Measurements from ENCODE around the gene FHOD3.

The FHOD3 gene

DNA sequence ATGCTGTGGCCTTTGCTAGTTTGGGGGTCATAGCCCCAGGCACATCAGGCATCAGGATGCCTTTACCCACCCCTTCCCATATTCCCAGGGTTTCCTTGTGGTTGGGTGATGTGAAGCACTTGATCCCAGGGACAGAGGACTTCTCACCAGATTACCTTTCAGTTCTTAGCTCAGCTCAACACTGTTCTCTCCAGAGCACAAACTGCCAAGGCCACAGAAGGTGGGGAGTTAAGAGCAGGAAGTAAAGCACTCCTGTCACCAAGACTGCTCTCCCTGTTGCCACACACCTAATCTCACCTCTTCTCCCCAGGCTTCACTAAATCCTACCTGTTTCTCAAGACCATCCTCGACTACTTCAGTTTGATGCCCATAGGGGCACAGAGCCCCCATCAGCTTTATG, 25.9 kb downstream of the FHOD3 start:
- DNase-seq, result no peak

- DNase-seq, result no peak
Observed at GRCh38 chr18:36325846-36326245, 28.3 kb downstream of the FHOD3 start.

GRCh38 chr18:36326771-36327170, 29.3 kb downstream of the FHOD3 start:
- DNase-seq, result no peak

DNA sequence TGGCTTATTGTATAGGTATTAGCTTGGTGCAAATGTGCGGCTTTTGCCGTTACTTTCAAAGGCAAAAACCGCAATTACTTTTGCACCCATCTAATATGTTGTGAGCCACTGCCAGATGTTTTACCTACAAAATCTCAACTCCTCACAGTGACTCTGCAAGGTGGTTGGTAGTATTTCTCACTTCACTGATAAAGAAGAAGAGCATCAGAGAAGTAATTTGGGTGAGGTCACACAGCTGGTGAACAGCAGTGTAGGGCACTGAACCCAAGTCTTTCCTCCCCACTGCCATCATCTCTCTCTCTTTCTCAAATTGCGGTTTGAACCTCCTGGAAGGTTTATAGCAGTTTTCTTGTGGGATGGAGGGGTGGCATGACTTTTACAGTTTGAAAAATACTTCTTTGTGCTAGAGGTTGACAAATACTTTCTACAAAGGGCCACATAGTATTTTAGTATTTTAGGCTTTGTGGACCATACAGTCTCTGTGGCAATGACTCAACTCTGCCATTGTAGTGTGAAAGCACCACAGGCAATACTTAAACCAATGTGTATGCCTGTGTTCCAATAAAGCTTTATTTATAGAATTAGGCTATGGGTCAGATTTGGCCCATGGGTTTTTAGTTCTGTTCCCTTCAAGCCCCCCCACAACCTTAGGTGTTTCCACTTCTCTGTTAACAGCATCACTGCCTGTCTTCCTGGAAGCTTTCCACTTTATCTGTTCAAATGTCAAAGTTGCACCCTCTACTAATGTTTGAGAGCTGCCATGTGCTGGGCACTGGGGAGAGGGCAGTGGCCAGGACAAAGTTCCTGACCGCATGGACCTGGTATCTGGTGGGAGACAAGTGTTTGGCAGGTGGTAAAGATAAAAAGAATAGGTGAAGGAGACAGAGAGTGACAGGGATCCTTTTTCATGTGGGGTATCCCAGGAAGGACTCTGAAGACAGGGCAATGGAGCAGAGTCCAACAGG, 30.1 kb downstream of the FHOD3 start:
- DNase-seq, result no peak

DNA sequence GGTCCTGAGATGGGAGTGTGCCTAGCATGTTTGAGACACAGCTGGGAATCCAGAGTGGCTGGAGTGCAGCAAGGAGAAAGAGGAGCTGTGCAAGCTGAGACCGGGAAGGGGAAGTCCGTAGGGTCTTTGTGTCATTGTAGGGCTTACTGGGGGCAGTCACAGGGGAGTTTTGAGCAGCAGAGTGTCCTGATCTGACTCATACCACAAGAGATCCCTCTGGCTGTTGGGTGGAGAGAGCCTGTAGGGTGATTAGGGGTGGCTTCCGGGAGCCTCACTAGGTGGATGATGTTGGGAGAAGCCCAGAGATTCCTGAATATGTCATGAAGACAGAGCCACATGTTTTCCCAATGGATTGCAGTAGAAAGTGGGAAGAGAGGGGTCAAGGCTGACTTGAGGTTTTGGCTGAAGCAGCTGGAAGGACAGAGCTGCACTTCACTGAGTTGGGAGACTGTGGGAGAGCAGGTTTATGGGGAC, 30.9 kb downstream of the FHOD3 start:
- no peak for DNase-seq

GRCh38 chr18:36328916-36329315, 31.4 kb downstream of the FHOD3 start:
- no peak for DNase-seq

DNA sequence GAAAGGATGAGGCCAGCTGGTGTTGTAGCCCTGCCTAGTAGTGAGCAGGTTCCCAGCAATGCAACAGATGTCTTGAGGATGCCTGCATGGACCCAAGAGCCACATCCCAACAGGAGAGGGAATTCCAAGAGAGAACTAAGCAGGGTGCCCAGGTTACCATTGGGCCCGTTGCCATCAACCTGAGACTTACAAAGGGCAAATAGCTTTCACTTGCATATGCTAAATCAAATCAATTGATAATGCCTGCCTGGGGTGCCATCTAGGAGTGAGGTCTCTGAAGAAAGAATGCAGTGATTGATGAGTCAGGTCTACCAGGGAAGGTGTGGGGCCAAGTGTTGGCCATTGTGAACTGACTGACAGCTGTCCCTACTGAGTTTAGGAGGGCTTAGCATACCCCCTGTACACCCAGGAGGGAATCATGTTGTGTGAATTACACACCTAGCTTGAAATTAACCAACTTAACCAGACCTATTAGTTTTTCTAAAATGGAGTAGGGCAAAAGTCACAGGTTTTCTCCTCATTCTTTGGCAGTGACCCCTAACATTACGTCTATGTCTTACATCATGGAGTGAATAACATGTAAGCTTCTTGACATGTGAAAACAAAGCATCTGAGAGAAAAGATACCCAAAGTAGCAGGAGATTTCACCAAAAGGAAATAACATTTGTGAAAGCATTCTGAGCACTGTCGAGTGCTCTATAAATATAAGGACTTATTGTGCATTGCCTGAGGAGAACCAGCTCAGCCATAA, 32.3 kb downstream of the FHOD3 start:
- DNase-seq, result no peak

DNA sequence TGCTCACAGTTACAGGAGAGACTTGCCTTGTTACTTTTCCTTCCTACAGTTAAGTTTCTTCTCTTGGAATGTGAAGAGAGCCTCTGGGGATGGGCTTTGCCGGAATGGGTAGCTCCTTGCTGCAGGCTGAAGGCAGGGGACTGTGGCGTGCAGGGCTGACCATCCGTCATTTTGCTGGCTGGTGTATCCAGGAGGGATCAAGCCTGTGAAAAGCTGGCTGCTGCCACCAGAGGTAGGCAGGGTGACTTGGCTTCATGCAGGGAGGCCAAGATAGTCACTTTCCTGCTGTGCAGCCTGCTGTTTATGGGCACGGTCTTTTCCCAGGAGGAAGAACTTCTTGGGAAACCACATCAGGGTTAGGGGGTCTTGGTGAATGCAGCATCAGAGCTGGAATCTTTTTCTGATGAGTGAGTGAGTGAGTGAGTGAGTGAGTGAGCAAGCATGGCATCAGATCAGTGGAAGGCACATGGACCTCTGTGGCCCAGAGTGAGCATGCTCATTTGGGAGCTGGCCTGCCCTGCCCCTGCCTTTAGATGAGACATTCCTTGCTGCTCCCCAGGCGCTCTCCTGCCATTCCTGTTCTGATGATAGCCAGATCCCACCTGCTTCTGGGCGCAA, 33.0 kb downstream of the FHOD3 start:
- DNase-seq, result no peak

GRCh38 chr18:36331521-36331971, 34.0 kb downstream of the FHOD3 start:
- no peak for DNase-seq

DNA sequence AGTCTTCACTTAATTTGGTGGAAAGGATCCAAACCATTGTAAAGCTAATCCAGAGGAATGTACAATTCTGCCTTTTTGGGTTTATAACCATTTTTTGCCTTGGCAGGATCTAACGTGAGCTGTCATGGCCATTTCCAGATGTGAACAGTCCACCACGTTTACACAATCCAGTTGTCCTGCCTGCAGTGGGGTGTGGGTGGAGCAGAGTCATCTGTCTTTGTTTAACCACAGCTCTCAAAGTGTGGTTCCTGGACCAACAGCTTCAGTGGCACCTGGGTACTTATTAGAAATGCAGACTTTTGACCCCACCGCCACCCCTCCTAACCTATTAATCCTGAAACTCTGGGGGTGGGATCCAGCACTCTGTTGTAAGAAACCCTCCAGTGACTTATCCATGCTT, 35.9 kb downstream of the FHOD3 start:
- DNase-seq, result no peak

DNA sequence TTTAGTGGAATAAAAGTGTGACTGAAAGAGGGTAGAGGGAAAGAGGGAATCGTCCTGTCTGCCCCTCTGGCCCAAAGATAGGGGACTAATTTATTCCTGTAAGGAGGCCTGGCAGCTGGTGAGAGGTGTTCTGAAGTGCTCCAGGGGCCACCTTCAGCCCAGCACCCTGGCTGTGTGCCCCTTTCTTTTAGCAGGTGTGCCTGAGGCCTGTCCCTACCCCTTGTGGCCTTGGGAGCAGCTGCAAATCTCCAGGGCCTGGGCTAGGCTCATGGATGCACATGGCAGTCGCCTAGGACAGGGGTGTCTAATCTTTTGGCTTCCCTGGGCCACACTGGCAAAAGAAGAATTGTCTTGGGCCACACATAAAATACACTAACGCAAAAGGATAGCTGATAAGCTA, 37.3 kb downstream of the FHOD3 start:
- DNase-seq, result no peak

DNA sequence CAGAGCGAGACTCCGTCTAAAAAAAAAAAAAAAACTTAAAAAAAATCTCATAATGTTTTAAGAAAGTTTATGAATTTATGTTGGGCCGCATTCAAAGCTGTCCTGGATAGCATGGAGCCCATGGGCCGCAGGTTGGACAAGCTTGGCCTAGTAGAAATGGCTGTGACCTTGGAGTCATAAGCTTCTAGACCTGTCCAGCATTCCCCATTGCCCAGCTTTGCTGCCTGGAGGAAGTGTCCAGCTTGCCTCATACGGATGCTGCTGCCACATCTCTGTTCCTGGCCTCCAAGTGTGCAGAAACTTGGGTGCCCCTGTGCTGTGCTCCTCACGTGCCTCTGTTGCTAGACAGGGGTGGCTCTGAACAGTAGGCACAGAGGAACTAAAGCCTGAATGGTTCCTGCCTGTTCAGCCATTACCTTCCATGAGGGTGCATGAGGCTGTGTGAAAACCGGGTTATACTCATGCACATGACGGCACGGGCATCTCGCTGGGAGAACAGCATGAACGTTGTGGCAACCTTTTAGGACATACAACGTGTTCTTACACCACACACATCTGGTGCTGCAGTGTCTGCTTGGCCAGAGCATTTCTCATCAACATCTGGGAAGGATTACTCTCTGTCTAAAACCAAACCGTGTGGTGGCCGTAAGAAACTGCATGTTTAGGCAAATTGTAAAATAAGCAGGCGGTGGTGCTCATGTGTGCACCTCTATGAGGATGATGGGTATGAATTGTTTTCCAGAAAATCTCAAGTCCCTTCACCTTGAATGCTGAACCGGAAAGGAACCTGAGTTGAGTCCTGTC, 38.2 kb downstream of the FHOD3 start:
- no peak for DNase-seq

- DNase-seq, result no peak
Observed at GRCh38 chr18:36337679-36338402, 40.3 kb downstream of the FHOD3 start.

DNA sequence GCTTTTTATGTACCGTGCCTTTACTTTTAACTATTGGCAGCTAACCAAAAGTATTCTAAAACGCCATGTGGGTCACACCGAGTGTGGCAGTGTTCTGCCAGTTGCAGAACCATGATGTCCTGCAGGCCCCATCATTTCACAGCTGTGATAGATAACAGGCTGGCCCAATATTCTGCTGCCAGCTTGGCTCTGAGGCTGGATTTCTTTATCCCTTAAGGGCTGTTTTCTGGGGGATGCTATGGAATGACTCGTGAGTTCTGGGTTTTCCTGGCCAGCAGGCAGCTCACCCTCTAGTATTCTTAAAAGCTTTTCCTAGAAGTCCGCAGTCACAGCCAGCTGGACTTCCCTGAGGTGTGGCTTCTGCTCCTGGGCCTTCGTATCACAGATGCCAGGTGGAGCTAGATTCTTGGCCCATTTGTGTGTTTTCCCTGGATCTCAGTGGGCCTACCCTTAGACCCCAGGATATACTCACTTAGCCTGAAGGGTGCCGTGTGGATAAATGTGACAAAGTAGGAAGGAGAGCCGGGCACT, 41.0 kb downstream of the FHOD3 start:
- DNase-seq, result no peak

GRCh38 chr18:36340246-36340645, 42.7 kb downstream of the FHOD3 start:
- DNase-seq, result no peak

GRCh38 chr18:36341944-36342343, 44.4 kb downstream of the FHOD3 start:
- DNase-seq, result no peak

DNA sequence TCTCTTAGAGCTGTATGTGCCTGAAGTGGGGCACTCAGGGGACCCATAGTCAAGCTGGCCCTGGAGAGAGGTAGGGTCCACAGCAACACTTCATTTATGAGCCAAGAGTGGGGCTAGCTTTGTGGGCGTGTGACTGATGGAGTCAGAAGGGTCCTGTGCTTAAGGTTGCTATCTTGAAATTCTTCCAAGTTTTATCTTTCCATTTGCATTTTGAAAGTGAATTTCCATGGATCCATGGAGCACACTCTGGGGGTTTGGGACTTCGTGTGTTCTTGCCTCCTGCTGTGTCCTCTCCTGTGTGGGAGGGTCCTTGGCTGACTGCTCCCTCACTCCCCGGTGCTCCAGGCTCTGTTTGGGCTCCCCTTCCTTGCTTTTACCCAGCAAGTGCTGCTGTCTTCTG, 50.8 kb downstream of the FHOD3 start:
- no peak for DNase-seq

DNA sequence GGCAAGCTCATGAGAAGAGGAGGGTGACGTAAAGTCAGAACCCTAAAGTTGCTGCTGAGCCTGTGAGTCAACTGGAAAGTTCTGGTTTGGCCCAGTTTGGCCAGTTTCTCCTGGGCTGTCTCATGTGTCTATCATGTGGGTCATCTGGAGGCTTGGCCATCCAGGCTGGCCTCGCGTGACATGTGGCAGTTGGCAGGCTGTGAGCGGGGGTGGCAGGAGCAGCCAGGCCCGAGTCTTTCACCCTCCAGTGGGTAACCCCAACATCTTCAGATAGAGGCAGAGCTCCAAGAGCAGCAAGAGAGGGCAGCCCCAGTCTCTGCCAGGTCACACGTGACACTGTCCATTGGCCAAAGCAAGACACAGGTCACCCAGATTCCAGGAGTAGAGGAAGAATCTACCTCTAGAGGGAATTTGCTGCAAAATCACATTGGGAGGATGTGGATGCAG, 51.5 kb downstream of the FHOD3 start:
- no peak for DNase-seq

GRCh38 chr18:36349552-36349951, 52.0 kb downstream of the FHOD3 start:
- DNase-seq, result no peak

DNA sequence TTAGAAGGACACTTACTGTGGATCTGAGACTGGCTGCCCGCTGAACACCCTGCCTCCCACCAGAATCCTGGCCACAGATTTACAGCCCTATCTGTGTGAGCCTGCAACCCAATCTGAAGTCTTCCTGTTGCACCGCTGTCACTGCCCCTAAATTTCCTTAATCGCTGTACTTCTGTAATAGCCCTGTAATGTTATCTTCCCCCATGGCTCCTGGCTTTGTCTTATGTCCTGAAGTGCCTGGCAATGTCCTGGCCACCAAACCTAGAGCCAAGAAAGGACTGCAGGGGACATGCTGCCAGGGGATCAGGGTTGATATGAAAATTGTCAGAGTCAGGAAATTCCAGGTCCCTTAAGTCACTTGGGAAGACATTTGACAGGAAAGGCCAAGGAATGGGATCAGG, 52.7 kb downstream of the FHOD3 start:
- DNase-seq, result no peak

- DNase-seq, result no peak
Observed at GRCh38 chr18:36350839-36351469, 53.4 kb downstream of the FHOD3 start.

Data from inflammatory macrophage (primary cell).